GM12878 (cell line): ENCODE results near the gene TRMT1. TPM values are rescaled to one million over a fixed set of nuclear protein-coding genes. Genes with fewer than 3 reads are reported as not detected.

Source experiments
- ATF7 ChIP-seq: fragments of 450-650 bp; IDR thresholded peaks from 2 replicates; pipeline ENCODE4 v1.6.1; 2016; ENCODE audit warnings: low read depth, mild to moderate bottlenecking
- CBX3 ChIP-seq: fragments of 200-600 bp; sonication (generic); IDR thresholded peaks from 2 replicates; pipeline ENCODE4 v1.6.1; 2016; ENCODE audit warnings: low read depth, borderline replicate concordance
- DPF2 ChIP-seq: fragments of 450-650 bp; IDR thresholded peaks from 2 replicates; pipeline ENCODE4 v1.6.1; 2017; ENCODE audit warnings: mild to moderate bottlenecking
- IRF5 ChIP-seq: fragments of 450-650 bp; IDR thresholded peaks from 2 replicates; pipeline ENCODE4 v1.6.1; 2017; ENCODE audit warnings: borderline replicate concordance
- LARP7 ChIP-seq: fragments of 450-650 bp; IDR thresholded peaks from 2 replicates; pipeline ENCODE4 v1.6.1; 2017; ENCODE audit warnings: mild to moderate bottlenecking
- MEF2B ChIP-seq: fragments of 450-650 bp; IDR thresholded peaks from 2 replicates; pipeline ENCODE4 v1.6.1; 2018; ENCODE audit warnings: mild to moderate bottlenecking, moderate library complexity; ENCODE audit not compliant: partially characterized antibody, poor library complexity, severe bottlenecking
- MLLT1 ChIP-seq: fragments of 450-650 bp; IDR thresholded peaks from 2 replicates; pipeline ENCODE4 v1.6.1; 2016; ENCODE audit warnings: mild to moderate bottlenecking
- NBN ChIP-seq: fragments of 450-650 bp; IDR thresholded peaks from 2 replicates; pipeline ENCODE4 v1.6.1; 2016
- NR2C2 ChIP-seq: IDR thresholded peaks from 2 replicates; pipeline ENCODE4 v1.6.1; 2011; ENCODE audit warnings: borderline replicate concordance, low read depth; ENCODE audit not compliant: control insufficient read depth, insufficient read length
- PAX5 ChIP-seq: IDR thresholded peaks from 2 replicates; pipeline ENCODE4 v1.6.1; 2011; ENCODE audit warnings: low read depth, low read length, borderline replicate concordance
- PAX8 ChIP-seq: fragments of 450-650 bp; IDR thresholded peaks from 2 replicates; pipeline ENCODE4 v1.6.1; 2017; ENCODE audit warnings: mild to moderate bottlenecking, moderate library complexity
- SIN3A ChIP-seq: IDR thresholded peaks from 2 replicates; pipeline ENCODE4 v1.6.1; 2012; ENCODE audit warnings: low read depth, low read length, improper control_type of control experiment
- SIX5 ChIP-seq: IDR thresholded peaks from 2 replicates; pipeline ENCODE4 v1.6.1; 2011; ENCODE audit warnings: mild to moderate bottlenecking, low read depth, low read length, moderate library complexity; ENCODE audit not compliant: severe bottlenecking
- SREBF2 ChIP-seq: IDR thresholded peaks from 2 replicates; pipeline ENCODE4 v1.6.1; 2012; ENCODE audit warnings: mild to moderate bottlenecking, low read length
- SRF ChIP-seq, 2 experiments: IDR thresholded peaks; 2 replicates each; pipeline ENCODE4 v1.6.1; 2011; ENCODE audit warnings: low read depth in 2 of 2, low read length in 2 of 2, mild to moderate bottlenecking in 1 of 2, moderate library complexity in 1 of 2
- TAF1 ChIP-seq: IDR thresholded peaks from 2 replicates; pipeline ENCODE4 v1.6.1; 2011; ENCODE audit warnings: mild to moderate bottlenecking, low read depth, low read length, borderline replicate concordance
- TARDBP ChIP-seq: IDR thresholded peaks from 2 replicates; pipeline ENCODE4 v1.6.1; 2016; ENCODE audit warnings: borderline replicate concordance
- ZBTB11 ChIP-seq: fragments of 450-650 bp; formaldehyde crosslinking; IDR thresholded peaks from 2 replicates; pipeline ENCODE4 v1.5.0; 2022; ENCODE audit warnings: mild to moderate bottlenecking, missing genetic modification characterization
- ZNF217 ChIP-seq: fragments of 450-650 bp; IDR thresholded peaks from 2 replicates; pipeline ENCODE4 v1.6.1; 2017; ENCODE audit warnings: antibody characterized with exemption, mild to moderate bottlenecking
- polyA plus RNA-seq, 11 experiments: library from polyadenylated mRNA; depleted of rRNA in 4 of 11; unstranded in 6 of 11; stranded (reverse) in 5 of 11; fragments of >200 nt; fragmentation: Nextera tagmentation in 4 of 11; fragmentation: Illumina TruSeq in 1 of 11; extraction: Ambion mirVana in 4 of 11; extraction: Trizol in 1 of 11; gene quantifications; 1 replicate in 1 of 11; 2 replicates in 10 of 11; pipeline versions ENCODE4 v1.2.1 to v1.2.3, GENCODE V29; 2011 to 2016; ENCODE audit warnings: inconsistent platforms in 2 of 11, missing spikeins in 2 of 11, low read depth in 1 of 11
- total RNA-seq, 4 experiments: library from RNA; depleted of rRNA in 3 of 4; stranded (reverse); fragments of >200 nt in 3 of 4; fragmentation: Illumina TruSeq in 1 of 4; extraction: Trizol in 1 of 4; gene quantifications; 2 replicates each; pipeline versions ENCODE4 v1.2.1 to v1.2.3, GENCODE V29; 2013 to 2021
- TF ChIP-seq, protein P1 (sequence below): fragments of 450-650 bp; conservative IDR thresholded peaks from 2 replicates; pipeline ENCODE4 v1.6.1; 2017; ENCODE audit warnings: mild to moderate bottlenecking, moderate library complexity

TRMT1 gene
- total and polyA plus RNA-seq, 10 of the 15 experiments (the other 5 are each of a cell fraction or from before 2014, with no cell fraction given): 3.4 to 68.8 (median 34.8) TPM

DNA sequence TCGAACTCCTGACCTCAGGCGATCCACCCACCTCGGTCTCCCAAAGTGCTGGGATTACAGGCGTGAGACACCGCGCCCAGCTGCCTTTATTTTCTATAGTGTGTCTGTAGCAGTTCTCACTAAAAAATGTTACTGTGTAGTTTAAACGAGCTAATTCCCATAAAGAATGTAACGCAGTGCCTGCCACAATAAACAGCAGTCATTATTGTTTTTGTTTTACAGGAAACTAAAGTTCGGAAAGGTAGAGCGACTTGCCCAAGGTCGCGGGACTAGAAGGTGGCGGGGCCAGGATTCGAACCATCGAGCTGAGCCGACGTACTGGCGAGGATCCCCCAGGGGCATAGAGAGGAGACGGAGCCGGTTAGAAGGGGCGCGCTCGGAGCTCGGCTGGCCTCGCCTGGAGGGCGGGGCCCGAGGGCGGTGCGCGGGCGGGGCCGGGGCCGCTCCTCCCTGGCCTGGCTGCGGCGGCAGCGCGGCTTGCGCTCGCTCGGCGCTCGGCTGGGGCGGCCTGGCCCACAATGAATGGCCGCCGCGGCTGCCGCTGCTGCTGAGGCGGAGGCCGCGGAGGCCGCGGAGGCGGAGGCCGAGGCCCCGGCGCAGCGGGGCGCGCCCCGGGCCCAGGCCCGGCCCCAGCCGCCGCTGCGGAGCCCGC, 1.4 kb upstream of the TRMT1 start, which contains the start of gene NACC1 (continued):
- 0 out of 2 replicates have a peak, but pooled peaks have one; percentile 13 for TF ChIP-seq PAX5
- TF ChIP-seq SRF (IDR thresholded peaks at IDR 0.05; ENCODE audit: low read depth in 2 of 2, low read length in 2 of 2): peak; percentile 89 to 98
- TF ChIP-seq ATF7: no peak
- no peak for TF ChIP-seq PAX8
- peak; percentile 92 for TF ChIP-seq MEF2B
- no peak for TF ChIP-seq CBX3
- TF ChIP-seq TARDBP: peak; percentile 48; the same call in 1 of the 2 replicates
- TF ChIP-seq, protein P1, sequence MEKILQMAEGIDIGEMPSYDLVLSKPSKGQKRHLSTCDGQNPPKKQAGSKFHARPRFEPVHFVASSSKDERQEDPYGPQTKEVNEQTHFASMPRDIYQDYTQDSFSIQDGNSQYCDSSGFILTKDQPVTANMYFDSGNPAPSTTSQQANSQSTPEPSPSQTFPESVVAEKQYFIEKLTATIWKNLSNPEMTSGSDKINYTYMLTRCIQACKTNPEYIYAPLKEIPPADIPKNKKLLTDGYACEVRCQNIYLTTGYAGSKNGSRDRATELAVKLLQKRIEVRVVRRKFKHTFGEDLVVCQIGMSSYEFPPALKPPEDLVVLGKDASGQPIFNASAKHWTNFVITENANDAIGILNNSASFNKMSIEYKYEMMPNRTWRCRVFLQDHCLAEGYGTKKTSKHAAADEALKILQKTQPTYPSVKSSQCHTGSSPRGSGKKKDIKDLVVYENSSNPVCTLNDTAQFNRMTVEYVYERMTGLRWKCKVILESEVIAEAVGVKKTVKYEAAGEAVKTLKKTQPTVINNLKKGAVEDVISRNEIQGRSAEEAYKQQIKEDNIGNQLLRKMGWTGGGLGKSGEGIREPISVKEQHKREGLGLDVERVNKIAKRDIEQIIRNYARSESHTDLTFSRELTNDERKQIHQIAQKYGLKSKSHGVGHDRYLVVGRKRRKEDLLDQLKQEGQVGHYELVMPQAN: no peak; the same call in 1 of the 2 replicates
- TF ChIP-seq LARP7: no peak
- peak; percentile 60 for TF ChIP-seq NR2C2
- 0 out of 2 replicates have a peak, but pooled peaks have one; percentile 51 for TF ChIP-seq NBN
- no peak for TF ChIP-seq ZBTB11 (CRISPR knock-in tag)
- peak; percentile 94 for TF ChIP-seq TAF1
- peak; percentile 73; the same call in 1 of the 2 replicates for TF ChIP-seq SIN3A
- TF ChIP-seq DPF2: peak; percentile 26; the same call in 1 of the 2 replicates
- TF ChIP-seq SREBF2: no peak
- peak; percentile 96 for TF ChIP-seq ZNF217
- TF ChIP-seq IRF5: no peak
- TF ChIP-seq SIX5: peak; percentile 41
- peak; percentile 99 for TF ChIP-seq MLLT1
